ENCODE results near the gene MCCC1.

The MCCC1 gene

GRCh38 chr3:182973047-182973446 is 126.2 kb downstream of the MCCC1 start:
- ChIA-PET CTCF (no interaction called here), POLR2A (no interaction called here)
- DNase-seq (ENCODE audit: extremely low spot score), result no peak
- TF ChIP-seq, protein P1, sequence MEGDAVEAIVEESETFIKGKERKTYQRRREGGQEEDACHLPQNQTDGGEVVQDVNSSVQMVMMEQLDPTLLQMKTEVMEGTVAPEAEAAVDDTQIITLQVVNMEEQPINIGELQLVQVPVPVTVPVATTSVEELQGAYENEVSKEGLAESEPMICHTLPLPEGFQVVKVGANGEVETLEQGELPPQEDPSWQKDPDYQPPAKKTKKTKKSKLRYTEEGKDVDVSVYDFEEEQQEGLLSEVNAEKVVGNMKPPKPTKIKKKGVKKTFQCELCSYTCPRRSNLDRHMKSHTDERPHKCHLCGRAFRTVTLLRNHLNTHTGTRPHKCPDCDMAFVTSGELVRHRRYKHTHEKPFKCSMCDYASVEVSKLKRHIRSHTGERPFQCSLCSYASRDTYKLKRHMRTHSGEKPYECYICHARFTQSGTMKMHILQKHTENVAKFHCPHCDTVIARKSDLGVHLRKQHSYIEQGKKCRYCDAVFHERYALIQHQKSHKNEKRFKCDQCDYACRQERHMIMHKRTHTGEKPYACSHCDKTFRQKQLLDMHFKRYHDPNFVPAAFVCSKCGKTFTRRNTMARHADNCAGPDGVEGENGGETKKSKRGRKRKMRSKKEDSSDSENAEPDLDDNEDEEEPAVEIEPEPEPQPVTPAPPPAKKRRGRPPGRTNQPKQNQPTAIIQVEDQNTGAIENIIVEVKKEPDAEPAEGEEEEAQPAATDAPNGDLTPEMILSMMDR (IDR thresholded peaks at IDR 0.05; ENCODE audit: control extremely low read depth, extremely low read depth, low read depth, missing control alignments), result no peak

DNA sequence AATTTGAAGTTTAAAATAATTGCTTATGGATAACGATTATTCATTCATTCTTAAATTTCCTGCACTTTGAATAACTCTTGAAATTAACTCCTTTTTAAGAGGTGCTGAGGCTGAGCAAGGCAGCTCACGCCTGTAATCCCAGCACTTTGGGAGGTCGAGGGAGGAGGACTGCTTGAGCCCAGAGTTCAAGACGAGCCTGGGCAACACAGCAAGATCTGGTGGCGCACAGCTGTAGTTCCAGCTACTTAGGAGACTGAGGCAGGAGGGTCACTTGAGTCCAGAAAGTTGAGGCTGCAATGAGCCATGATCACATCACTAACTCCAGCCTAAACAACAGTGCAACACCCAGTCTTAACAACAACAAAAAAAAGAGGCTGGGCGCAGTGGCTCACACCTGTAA is 126.9 kb downstream of the MCCC1 start:
- ChIA-PET POLR2A (no interaction called here), CTCF (interaction anchor here (1.7 to 2.6 kb wide), 2 partner anchors 10 to 258 kb away, joined by 4 to 11 read pairs; no protein-coding TSS in a partner anchor)
- DNase-seq (ENCODE audit: extremely low spot score), result no peak
- TF ChIP-seq, protein P1 (IDR thresholded peaks at IDR 0.05; ENCODE audit: control extremely low read depth, extremely low read depth, low read depth, missing control alignments), result no peak

DNA sequence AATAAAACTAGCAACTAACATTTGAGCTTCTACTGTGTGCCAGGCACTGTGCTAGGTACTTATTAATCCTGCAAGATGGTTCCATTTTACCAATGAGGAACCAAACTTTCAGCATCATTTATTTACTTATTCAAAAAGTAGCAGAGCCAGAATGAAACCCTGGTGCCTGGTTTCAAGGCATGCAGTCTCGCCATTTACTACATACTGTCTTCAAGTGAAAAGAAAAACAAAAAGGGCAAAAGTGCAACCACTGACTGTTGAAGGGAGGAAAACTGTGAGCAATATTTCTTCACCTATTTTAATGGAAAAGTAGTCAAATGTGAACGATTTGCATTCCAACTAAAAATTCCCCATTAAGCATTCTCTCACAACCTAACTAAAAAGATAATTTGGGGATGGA is 127.7 kb downstream of the MCCC1 start:
- POLR2A ChIA-PET, result interaction anchor here (0.6 kb wide), 1 partner anchor 1172 kb away, joined by 6 read pairs; no protein-coding TSS in a partner anchor
- TF ChIP-seq, protein P1 (IDR thresholded peaks at IDR 0.05; ENCODE audit: control extremely low read depth, extremely low read depth, low read depth, missing control alignments), result no peak
- CTCF ChIA-PET, result interaction anchor here (1.3 to 3.0 kb wide), 5 partner anchors 9 to 257 kb away, joined by 4 to 11 read pairs (median 5); no protein-coding TSS in a partner anchor
- DNase-seq (ENCODE audit: extremely low spot score), result no peak

DNA sequence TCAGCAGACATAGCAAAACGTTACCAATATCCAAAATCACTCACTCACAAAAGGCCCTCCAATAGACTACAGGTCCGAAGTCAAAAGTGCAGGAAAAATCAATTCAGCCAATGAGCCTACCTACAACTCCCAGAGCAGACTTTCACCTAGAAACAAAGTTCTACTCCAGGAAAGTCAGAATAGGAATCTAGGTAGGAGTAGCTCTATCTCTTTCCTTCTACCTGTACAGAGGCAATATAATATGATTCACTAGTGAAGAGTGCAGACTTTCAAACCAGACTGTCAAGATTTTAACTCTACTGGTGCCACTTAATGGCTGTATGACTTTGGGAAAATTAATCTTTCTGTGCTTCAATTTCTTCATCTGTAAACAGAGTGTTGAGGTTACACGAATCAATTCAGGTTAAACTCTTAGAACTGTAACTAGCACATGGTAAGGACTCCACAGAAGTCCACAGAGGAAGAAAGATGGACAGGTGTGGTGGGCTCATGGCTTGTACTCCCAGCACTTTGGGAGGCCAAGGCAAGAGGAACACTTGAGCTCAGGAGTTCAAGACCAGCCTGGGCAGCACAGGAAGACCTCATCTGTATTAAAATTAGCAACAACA is 128.4 kb downstream of the MCCC1 start:
- CTCF ChIA-PET, result interaction anchor here (1.3 to 3.1 kb wide), 6 partner anchors 8 to 257 kb away, joined by 4 to 11 read pairs (median 7); no protein-coding TSS in a partner anchor
- TF ChIP-seq, protein P1 (IDR thresholded peaks at IDR 0.05; ENCODE audit: control extremely low read depth, extremely low read depth, low read depth, missing control alignments), result no peak
- POLR2A ChIA-PET, result no interaction called here

GRCh38 chr3:182969853-182970252 is 129.4 kb downstream of the MCCC1 start:
- ChIA-PET POLR2A (no interaction called here), CTCF (interaction anchor here (1.6 to 3.1 kb wide), 4 partner anchors 8 to 14 kb away, joined by 5 to 11 read pairs (median 10); no protein-coding TSS in a partner anchor)
- no peak for DNase-seq (ENCODE audit: extremely low spot score)
- TF ChIP-seq, protein P1 (IDR thresholded peaks at IDR 0.05; ENCODE audit: control extremely low read depth, extremely low read depth, low read depth, missing control alignments), result no peak

More for the DNA sequence above, 128.4 kb downstream of the MCCC1 start:
- no peak for DNase-seq (ENCODE audit: extremely low spot score)

GRCh38 chr3:182969277-182969676 is 130.0 kb downstream of the MCCC1 start:
- TF ChIP-seq, protein P1 (IDR thresholded peaks at IDR 0.05; ENCODE audit: control extremely low read depth, extremely low read depth, low read depth, missing control alignments), result no peak
- DNase-seq (ENCODE audit: extremely low spot score), result no peak
- ChIA-PET CTCF (interaction anchor here (1.0 to 3.1 kb wide), 4 partner anchors 9 to 52 kb away, joined by 3 to 10 read pairs (median 7); no protein-coding TSS in a partner anchor), POLR2A (no interaction called here)

Measured in GM10248 (cell line).